IMR-90 (cell line): ENCODE data around the gene TMEM81. TPM values are rescaled to one million over a fixed set of nuclear protein-coding genes. Genes with fewer than 3 reads are reported as not detected.
A peak's percentile ranks its signal among the peaks of the same experiment; 100 is the strongest.

Experiments
- ATAC-seq: fragments of 200-7000 bp; cut with Tn5 transposase; 2 replicates; pipeline ENCODE4 v1.9.1; 2020; ENCODE audit warnings: low read depth, mild to moderate bottlenecking, moderate library complexity
- BruUV-seq: library from RNA; stranded (reverse); fragments of 400-500 nt; replicated peaks from 2 replicates; lab custom pipeline; 2021; lab: Mats Ljungman, UMichigan
- CTCF ChIA-PET: fragments of 300-600 bp; formaldehyde crosslinking; extraction: SDS; loops from one replicate; lab custom pipeline; 2021; ENCODE audit warnings: antibody characterized with exemption; lab: Yijun Ruan, JAX
- POLR2A ChIA-PET: fragments of 300-600 bp; sonication (Branson Sonifier 250); formaldehyde crosslinking; loops from one replicate; lab custom pipeline; 2022; ENCODE audit warnings: antibody characterized with exemption; ENCODE audit not compliant: unreplicated experiment; lab: Charles Lee
- DNase-seq: peaks from one replicate; pipeline ENCODE4 v3.0.0; 2013
- H2AFZ ChIP-seq: replicated peaks from 2 replicates; pipeline ENCODE3; 2013; ENCODE audit warnings: low read length, mild to moderate bottlenecking; ENCODE audit not compliant: poor library complexity
- H2AK5ac ChIP-seq: 2 replicates; pipeline ENCODE4 v1.6.1; 2013; ENCODE audit warnings: low read depth, low read length, inconsistent platforms
- H2AK9ac ChIP-seq: replicated peaks from 2 replicates; pipeline ENCODE3; 2013; ENCODE audit warnings: mild to moderate bottlenecking, low read depth, low read length, moderate library complexity; ENCODE audit not compliant: poor library complexity
- H2BK120ac ChIP-seq: 2 replicates; pipeline ENCODE4 v1.6.1; 2013; ENCODE audit warnings: low read depth, low read length, inconsistent platforms
- H2BK15ac ChIP-seq: 3 replicates; pipeline ENCODE4 v1.6.1; 2013; ENCODE audit warnings: low read depth, low read length, inconsistent platforms
- H2BK20ac ChIP-seq: 2 replicates; pipeline ENCODE4 v1.6.1; 2013; ENCODE audit warnings: low read depth, mild to moderate bottlenecking, inconsistent platforms, low read length, moderate library complexity
- H2BK5ac ChIP-seq: 2 replicates; pipeline ENCODE4 v1.6.1; 2013; ENCODE audit warnings: mild to moderate bottlenecking, low read depth, low read length, inconsistent platforms; ENCODE audit not compliant: poor library complexity, severe bottlenecking
- H3K14ac ChIP-seq: replicated peaks from 2 replicates; pipeline ENCODE4 v1.6.1; 2013; ENCODE audit warnings: low read depth, low read length, inconsistent platforms
- H3K18ac ChIP-seq: 2 replicates; pipeline ENCODE4 v1.6.1; 2013; ENCODE audit warnings: low read depth, low read length, control low read depth
- H3K23ac ChIP-seq: 2 replicates; pipeline ENCODE4 v1.6.1; 2013; ENCODE audit warnings: low read depth, low read length, inconsistent platforms
- H3K27ac ChIP-seq: 2 replicates; pipeline ENCODE4 v1.5.1; 2013; ENCODE audit warnings: mild to moderate bottlenecking, control low read depth, low read length; ENCODE audit not compliant: insufficient read depth
- H3K27me3 ChIP-seq: 2 replicates; pipeline ENCODE4 v1.6.1; 2013; ENCODE audit warnings: low read length; ENCODE audit not compliant: control insufficient read depth, insufficient read depth
- H3K36me3 ChIP-seq: 2 replicates; pipeline ENCODE4 v1.6.1; 2013; ENCODE audit warnings: low read length, mixed read lengths; ENCODE audit not compliant: control insufficient read depth, insufficient read depth
- H3K4ac ChIP-seq: 2 replicates; pipeline ENCODE4 v1.6.1; 2013; ENCODE audit warnings: low read depth, low read length, inconsistent platforms
- H3K4me1 ChIP-seq: 2 replicates; pipeline ENCODE4 v1.6.1; 2013; ENCODE audit warnings: low read length, mixed read lengths; ENCODE audit not compliant: control insufficient read depth, insufficient read depth
- H3K4me2 ChIP-seq: 2 replicates; pipeline ENCODE4 v1.6.1; 2013; ENCODE audit warnings: low read depth, mild to moderate bottlenecking, control low read depth, low read length, moderate library complexity
- H3K4me3 ChIP-seq: 2 replicates; pipeline ENCODE4 v1.5.1; 2013; ENCODE audit warnings: low read depth, mild to moderate bottlenecking, control low read depth, low read length, moderate library complexity; ENCODE audit not compliant: insufficient read depth
- H3K56ac ChIP-seq: 2 replicates; pipeline ENCODE4 v1.6.1; 2013; ENCODE audit warnings: low read length, inconsistent platforms; ENCODE audit not compliant: insufficient read depth; ENCODE audit errors: extremely low read depth
- H3K79me1 ChIP-seq, 2 experiments: 2 replicates each; pipeline ENCODE4 v1.6.1; 2013; ENCODE audit warnings: low read length in 2 of 2, inconsistent platforms in 1 of 2, low read depth in 1 of 2
- H3K9ac ChIP-seq: 2 replicates; pipeline ENCODE4 v1.6.1; 2013; ENCODE audit warnings: low read depth, low read length, control low read depth
- H3K9me1 ChIP-seq: 2 replicates; pipeline ENCODE4 v1.6.1; 2013; ENCODE audit warnings: low read length, inconsistent platforms; ENCODE audit not compliant: insufficient read depth
- H3K9me3 ChIP-seq: 2 replicates; pipeline ENCODE4 v1.6.1; 2013; ENCODE audit warnings: low read length; ENCODE audit not compliant: control insufficient read depth, insufficient read depth
- H4K20me1 ChIP-seq: 2 replicates; pipeline ENCODE4 v1.6.1; 2013; ENCODE audit warnings: low read length, inconsistent platforms; ENCODE audit not compliant: insufficient read depth
- H4K5ac ChIP-seq: 2 replicates; pipeline ENCODE4 v1.6.1; 2013; ENCODE audit warnings: mild to moderate bottlenecking, low read depth, low read length, control low read depth
- H4K8ac ChIP-seq, 2 experiments: 2 replicates each; pipeline ENCODE4 v1.6.1; 2013; ENCODE audit warnings: low read depth in 2 of 2, low read length in 2 of 2, control low read depth in 1 of 2, inconsistent platforms in 1 of 2
- H4K91ac ChIP-seq: 2 replicates; pipeline ENCODE4 v1.6.1; 2013; ENCODE audit warnings: low read depth, low read length, inconsistent platforms; ENCODE audit not compliant: insufficient read depth
- BHLHE40 ChIP-seq: fragments of 150-350 bp; IDR thresholded peaks from 2 replicates; pipeline ENCODE4 v1.6.1; 2016; ENCODE audit warnings: mild to moderate bottlenecking, low read depth, low read length
- FOS ChIP-seq: fragments of 150-350 bp; IDR thresholded peaks from 2 replicates; pipeline ENCODE4 v1.6.1; 2016; ENCODE audit warnings: low read depth, low read length
- MAZ ChIP-seq: IDR thresholded peaks from 2 replicates; pipeline ENCODE4 v1.6.1; 2012; ENCODE audit warnings: low read depth, mild to moderate bottlenecking, low read length, improper control_type of control experiment, moderate library complexity, borderline replicate concordance
- MXI1 ChIP-seq: IDR thresholded peaks from 2 replicates; pipeline ENCODE4 v1.6.1; 2012; ENCODE audit warnings: low read depth, mild to moderate bottlenecking, low read length, moderate library complexity, borderline replicate concordance
- NFE2L2 ChIP-seq: fragments of 150-350 bp; IDR thresholded peaks from 2 replicates; pipeline ENCODE4 v1.6.1; 2016; ENCODE audit warnings: low read depth, mild to moderate bottlenecking, low read length
- POLR2A ChIP-seq: IDR thresholded peaks from 2 replicates; pipeline ENCODE4 v1.6.1; 2012; ENCODE audit warnings: mild to moderate bottlenecking, low read depth, low read length
- RAD21 ChIP-seq: IDR thresholded peaks from 2 replicates; pipeline ENCODE4 v1.6.1; 2012; ENCODE audit warnings: low read length, improper control_type of control experiment
- RCOR1 ChIP-seq: IDR thresholded peaks from 2 replicates; pipeline ENCODE4 v1.6.1; 2012; ENCODE audit warnings: mild to moderate bottlenecking, low read length, improper control_type of control experiment; ENCODE audit not compliant: insufficient replicate concordance
- RFX5 ChIP-seq: IDR thresholded peaks from 2 replicates; pipeline ENCODE4 v1.8.0; 2012; ENCODE audit warnings: low read depth, mild to moderate bottlenecking, low read length, moderate library complexity
- SMC3 ChIP-seq: fragments of 150-350 bp; IDR thresholded peaks from 2 replicates; pipeline ENCODE4 v1.6.1; 2016; ENCODE audit warnings: low read depth, mild to moderate bottlenecking, antibody characterized with exemption, low read length, moderate library complexity
- WGBS, 2 experiments: methylation state at CpG; one replicate each; pipeline versions ENCODE4 v1.1.5 to v1.1.7; 2013; ENCODE audit warnings: missing lambda C conversion rate in 2 of 2; ENCODE audit not compliant: insufficient read length in 1 of 2; ENCODE audit errors: extremely low coverage in 2 of 2; 5-methylcytosine and 5-hydroxymethylcytosine counted together
- dilution Hi-C: fragments of 300-500 bp; cut with HindIII; formaldehyde crosslinking; loops from one replicate; pipeline ENCODE4 v1.14.3; 2018; ENCODE audit warnings: low sequenced_read_pairs; ENCODE audit not compliant: unreplicated experiment
- in situ Hi-C: fragments of 300-500 bp; cut with MboI; formaldehyde crosslinking; loops from 3 replicates; pipeline ENCODE4 v1.14.3; 2019; ENCODE audit warnings: low sequenced_read_pairs, inconsistent platforms, mixed read lengths
- intact Hi-C: fragments of 100-400 bp; cut with micrococcal nuclease; formaldehyde crosslinking; loops from 2 replicates; pipeline ENCODE4 v1.10.0; 2022
- polyA plus RNA-seq, 3 experiments: library from polyadenylated mRNA; depleted of rRNA; stranded (reverse); fragments of >200 nt; gene quantifications; 2 replicates each; pipeline ENCODE4 v1.2.3, GENCODE V29; 2012; ENCODE audit warnings: low replicate concordance in 1 of 3
- total RNA-seq: library from RNA; depleted of rRNA; stranded (reverse); fragments of >200 nt; gene quantifications from 2 replicates; pipeline ENCODE4 v1.2.3, GENCODE V29; 2012
- TF ChIP-seq, protein P1 (sequence below): fragments of 150-350 bp; IDR thresholded peaks from 2 replicates; pipeline ENCODE4 v1.6.1; 2016; ENCODE audit warnings: low read depth, mild to moderate bottlenecking, low read length, moderate library complexity, borderline replicate concordance
- TF ChIP-seq, protein P2 (sequence below): fragments of 150-350 bp; IDR thresholded peaks from 2 replicates; pipeline ENCODE4 v1.6.1; 2017; ENCODE audit warnings: mild to moderate bottlenecking, antibody characterized with exemption, low read length, low read depth

The TMEM81 gene
- total and polyA plus RNA-seq, 2 of the 4 experiments (the other 2 are of a cell fraction): 1.5 to 1.8 TPM

DNA sequence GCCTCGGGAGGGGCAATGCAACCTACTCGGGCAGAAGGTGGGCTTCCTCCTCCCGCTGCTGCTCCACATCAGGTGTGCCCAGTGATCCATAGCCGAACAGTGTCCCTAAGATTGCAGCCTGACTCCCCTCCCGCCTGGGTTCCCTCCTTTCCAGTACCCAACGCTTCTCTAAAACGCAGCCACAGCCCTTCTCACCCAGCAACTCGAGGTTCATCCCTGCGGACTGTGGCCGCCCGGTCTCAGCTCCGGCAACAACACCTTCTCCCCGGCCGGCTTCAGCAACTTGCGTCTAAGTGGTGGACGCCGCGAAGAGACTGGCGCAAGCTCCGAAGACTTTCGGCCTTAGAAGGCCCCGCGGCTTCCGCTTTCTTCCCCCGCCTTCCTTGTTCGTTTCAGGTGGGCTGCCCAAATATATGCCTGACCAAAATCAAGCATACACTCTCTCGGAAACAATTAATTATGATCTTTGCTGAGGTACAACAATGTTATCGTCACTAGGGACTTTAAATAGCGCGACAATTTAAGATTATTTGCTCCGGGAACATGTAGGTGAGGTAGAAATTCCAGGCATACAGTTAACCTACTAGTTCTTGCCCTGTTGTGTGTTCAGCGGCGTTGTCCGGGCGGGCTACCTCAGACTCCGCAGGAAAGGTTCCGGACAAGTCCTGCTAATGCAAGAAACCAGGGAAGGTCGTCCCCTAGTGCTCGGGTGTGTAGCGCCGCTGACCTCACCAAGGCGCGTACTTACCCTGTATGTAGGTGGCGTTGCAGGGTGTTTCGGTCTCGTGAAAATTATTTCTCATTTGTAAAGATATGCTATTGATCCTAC is 37.6 kb upstream of the TMEM81 start, which contains the start of gene RBBP5:
RBBP5 (minus strand) TSS at position 319 of the 829 bp plus-strand sequence; CDS start at position 214, 105 bp downstream.
- intact Hi-C loops: loop anchor here (1.0 to 2.0 kb wide), 6 partner anchors 19 to 135 kb away; partner anchors contain the start of genes DSTYK and TMCC2
- H3K23ac ChIP-seq: peak within 1 kb of the TSS; percentile 75; the same call in 1 of the 2 replicates
- dilution Hi-C loops: no loop called here
- peak; percentile 95 for TF ChIP-seq POLR2A
- TF ChIP-seq, protein P1, sequence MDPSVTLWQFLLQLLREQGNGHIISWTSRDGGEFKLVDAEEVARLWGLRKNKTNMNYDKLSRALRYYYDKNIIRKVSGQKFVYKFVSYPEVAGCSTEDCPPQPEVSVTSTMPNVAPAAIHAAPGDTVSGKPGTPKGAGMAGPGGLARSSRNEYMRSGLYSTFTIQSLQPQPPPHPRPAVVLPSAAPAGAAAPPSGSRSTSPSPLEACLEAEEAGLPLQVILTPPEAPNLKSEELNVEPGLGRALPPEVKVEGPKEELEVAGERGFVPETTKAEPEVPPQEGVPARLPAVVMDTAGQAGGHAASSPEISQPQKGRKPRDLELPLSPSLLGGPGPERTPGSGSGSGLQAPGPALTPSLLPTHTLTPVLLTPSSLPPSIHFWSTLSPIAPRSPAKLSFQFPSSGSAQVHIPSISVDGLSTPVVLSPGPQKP: no peak
- TF ChIP-seq, protein P2, sequence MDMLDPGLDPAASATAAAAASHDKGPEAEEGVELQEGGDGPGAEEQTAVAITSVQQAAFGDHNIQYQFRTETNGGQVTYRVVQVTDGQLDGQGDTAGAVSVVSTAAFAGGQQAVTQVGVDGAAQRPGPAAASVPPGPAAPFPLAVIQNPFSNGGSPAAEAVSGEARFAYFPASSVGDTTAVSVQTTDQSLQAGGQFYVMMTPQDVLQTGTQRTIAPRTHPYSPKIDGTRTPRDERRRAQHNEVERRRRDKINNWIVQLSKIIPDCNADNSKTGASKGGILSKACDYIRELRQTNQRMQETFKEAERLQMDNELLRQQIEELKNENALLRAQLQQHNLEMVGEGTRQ: 0 out of 2 replicates have a peak, but pooled peaks have one; percentile 18
- no peak for TF ChIP-seq RCOR1
- no peak for TF ChIP-seq RFX5
- peak; percentile 75; the same call in 1 of the 2 replicates for TF ChIP-seq MAZ
- TF ChIP-seq MXI1: 0 out of 2 replicates have a peak, but pooled peaks have one; percentile 10
- peak; percentile 58 for TF ChIP-seq FOS
- peak; percentile 65 for TF ChIP-seq SMC3
- TF ChIP-seq NFE2L2: 0 out of 2 replicates have a peak, but pooled peaks have one; percentile 17
- TF ChIP-seq BHLHE40: peak; percentile 72
- peak; percentile 61 for TF ChIP-seq RAD21

More for the DNA sequence above, 37.6 kb upstream of the TMEM81 start, which contains the start of gene RBBP5:
- Histone ChIP-seq H3K18ac (peak within 1 kb of the TSS; percentile 87), H3K27me3 (no peaks in the 10 kb centered on the region), H3K9ac (peak within 1 kb of the TSS; percentile 98), H3K4me3 (peak within 1 kb of the TSS; percentile 89), H3K79me1 (peaks cover 8 to 32% of the 10 kb centered on the region in 2 experiments; a peak in 3 of 4 replicates), H3K27ac (peak within 1 kb of the TSS; percentile 88), H4K5ac (peak within 1 kb of the TSS; percentile 76), H2BK5ac (peak within 1 kb of the TSS; percentile 98), H3K14ac (peak within 1 kb of the TSS; percentile 78), H4K91ac (peak within 1 kb of the TSS; percentile 96), H3K36me3 (peaks cover 2% of the 10 kb centered on the region; the same call in 1 of the 2 replicates), H3K9me3 (no peaks in the 10 kb centered on the region), H3K4me1 (peaks cover 2% of the 10 kb centered on the region; the same call in 1 of the 2 replicates), H3K56ac (peak within 1 kb of the TSS; percentile 100), H3K9me1 (no peaks in the 10 kb centered on the region), H2AK5ac (peak within 1 kb of the TSS; percentile 89), H2BK120ac (peak within 1 kb of the TSS; percentile 88), H2BK15ac (peak within 1 kb of the TSS; percentile 94; the same call in 2 of the 3 replicates), H2BK20ac (peak within 1 kb of the TSS; percentile 79), H4K8ac (peak within 1 kb of the TSS; percentile 55 to 96), H4K20me1 (no peaks in the 10 kb centered on the region), H2AFZ (peak within 1 kb of the TSS; percentile 98), H2AK9ac (peak within 1 kb of the TSS; percentile 93), H3K4me2 (peak within 1 kb of the TSS; percentile 99), H3K4ac (peak within 1 kb of the TSS; percentile 81)
- BruUV-seq: TSS peak; percentile 66
- DNase-seq (peak; percentile 98), ATAC-seq (peak; percentile 99)
- ChIA-PET POLR2A (interaction anchor here (0.8 kb wide), 1 partner anchor 24 kb away, joined by 7 read pairs; no protein-coding TSS in a partner anchor), CTCF (interaction anchor here (0.8 to 1.0 kb wide), 3 partner anchors 19 to 51 kb away, joined by 4 to 6 read pairs (median 5); no protein-coding TSS in a partner anchor)
- in situ Hi-C loops: no loop called here
- 0% methylated on average over 14 of the region's 46 CpGs; no CpG with 5 or more reads in 1 of the 2 experiments for WGBS, 2 experiments
